Endothelial cell of umbilical vein (primary cell): Measurements from ENCODE around the gene UBTD2.

Experiments
- EZH2 ChIP-seq: IDR thresholded peaks from 2 replicates; pipeline ENCODE4 v1.6.1; 2012; ENCODE audit warnings: borderline replicate concordance, low read depth, mild to moderate bottlenecking, moderate library complexity, low read length, inconsistent platforms; ENCODE audit not compliant: severe bottlenecking
- POLR2A ChIP-seq: IDR thresholded peaks from 2 replicates; pipeline ENCODE4 v1.6.1; 2012; ENCODE audit warnings: low read depth, mild to moderate bottlenecking, control low read depth, low read length
- TF ChIP-seq, protein P1 (sequence below), 2 donors: IDR thresholded peaks; 1 replicate in 1 of 2; 2 replicates in 1 of 2; pipeline ENCODE4 v1.5.1; 2011; ENCODE audit warnings: low read length in 2 of 2, mild to moderate bottlenecking in 2 of 2, moderate library complexity in 2 of 2, control low read depth in 1 of 2, inconsistent platforms in 1 of 2, low read depth in 1 of 2; ENCODE audit not compliant: insufficient read depth in 1 of 2; ENCODE audit errors: extremely low read depth in 1 of 2
- TF ChIP-seq, protein P2 (sequence below): IDR thresholded peaks from 2 replicates; pipeline ENCODE4 v1.6.1; 2011; ENCODE audit not compliant: insufficient read depth, insufficient read length

DNA sequence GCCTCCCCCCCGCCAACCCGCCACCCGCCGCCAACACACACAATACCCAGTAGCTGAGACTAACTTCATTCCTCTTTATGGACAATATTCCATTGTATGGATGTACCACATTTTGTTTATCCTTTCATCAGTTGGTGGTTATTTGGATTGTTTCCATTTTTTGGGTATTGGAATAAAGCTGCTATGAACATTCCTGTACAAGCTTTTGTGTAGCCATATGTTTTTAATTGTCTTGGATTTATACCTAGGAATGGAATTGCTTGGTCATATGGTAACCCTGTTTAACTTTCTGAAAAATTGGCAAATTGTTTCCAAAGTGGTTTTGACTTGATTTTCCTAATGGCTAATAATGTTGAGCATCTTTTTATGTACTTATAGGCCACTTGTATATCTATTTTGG lies 4.9 kb upstream of the UBTD2 start:
- TF ChIP-seq, protein P1, sequence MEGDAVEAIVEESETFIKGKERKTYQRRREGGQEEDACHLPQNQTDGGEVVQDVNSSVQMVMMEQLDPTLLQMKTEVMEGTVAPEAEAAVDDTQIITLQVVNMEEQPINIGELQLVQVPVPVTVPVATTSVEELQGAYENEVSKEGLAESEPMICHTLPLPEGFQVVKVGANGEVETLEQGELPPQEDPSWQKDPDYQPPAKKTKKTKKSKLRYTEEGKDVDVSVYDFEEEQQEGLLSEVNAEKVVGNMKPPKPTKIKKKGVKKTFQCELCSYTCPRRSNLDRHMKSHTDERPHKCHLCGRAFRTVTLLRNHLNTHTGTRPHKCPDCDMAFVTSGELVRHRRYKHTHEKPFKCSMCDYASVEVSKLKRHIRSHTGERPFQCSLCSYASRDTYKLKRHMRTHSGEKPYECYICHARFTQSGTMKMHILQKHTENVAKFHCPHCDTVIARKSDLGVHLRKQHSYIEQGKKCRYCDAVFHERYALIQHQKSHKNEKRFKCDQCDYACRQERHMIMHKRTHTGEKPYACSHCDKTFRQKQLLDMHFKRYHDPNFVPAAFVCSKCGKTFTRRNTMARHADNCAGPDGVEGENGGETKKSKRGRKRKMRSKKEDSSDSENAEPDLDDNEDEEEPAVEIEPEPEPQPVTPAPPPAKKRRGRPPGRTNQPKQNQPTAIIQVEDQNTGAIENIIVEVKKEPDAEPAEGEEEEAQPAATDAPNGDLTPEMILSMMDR (IDR thresholded peaks at IDR 0.05; ENCODE audit: extremely low read depth in 1 of 2, insufficient read depth in 1 of 2, low read depth in 1 of 2, low read length in 2 of 2): no peak
- TF ChIP-seq EZH2 (no peak), POLR2A (no peak)
- TF ChIP-seq, protein P2, sequence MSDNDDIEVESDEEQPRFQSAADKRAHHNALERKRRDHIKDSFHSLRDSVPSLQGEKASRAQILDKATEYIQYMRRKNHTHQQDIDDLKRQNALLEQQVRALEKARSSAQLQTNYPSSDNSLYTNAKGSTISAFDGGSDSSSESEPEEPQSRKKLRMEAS: no peak
